HUDEP-2 (cell line): ENCODE measurements around the gene NUP153.
"Not testable (repeated sequence)": the region's sequence is repeated elsewhere in the genome, so short reads cannot be mapped to it uniquely, and the experiment has no call there.

ENCODE experiments used
- DNase-seq, 76 experiments: peaks; one replicate each; lab custom pipeline; 2025; ENCODE audit not compliant: unreplicated experiment in 76 of 76; lab: John Stamatoyannopoulos, UW

Gene NUP153

GRCh38 chr6:17621003-17621402 lies 85.7 kb downstream of the NUP153 start:
- no peak for DNase-seq

DNA sequence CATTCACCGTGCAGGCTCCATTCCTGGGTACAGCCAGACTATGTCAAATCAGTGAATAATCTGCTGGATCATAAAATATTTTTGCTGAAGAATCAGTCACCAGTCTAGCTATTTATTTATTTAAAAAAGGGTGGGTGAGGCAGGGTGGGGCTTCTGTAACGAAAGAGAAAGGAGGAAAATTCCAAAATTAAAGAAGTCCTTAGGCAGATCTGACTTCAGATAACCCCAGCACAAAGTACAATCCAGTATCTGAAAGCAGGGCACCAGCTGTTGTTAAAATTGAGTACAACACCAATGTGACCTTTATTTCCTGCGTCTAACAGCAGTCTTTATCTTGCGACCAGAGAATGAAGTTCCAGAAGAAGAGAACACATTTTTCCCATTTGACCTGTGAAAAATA lies 90.9 kb downstream of the NUP153 start:
- DNase-seq: no peak

DNA sequence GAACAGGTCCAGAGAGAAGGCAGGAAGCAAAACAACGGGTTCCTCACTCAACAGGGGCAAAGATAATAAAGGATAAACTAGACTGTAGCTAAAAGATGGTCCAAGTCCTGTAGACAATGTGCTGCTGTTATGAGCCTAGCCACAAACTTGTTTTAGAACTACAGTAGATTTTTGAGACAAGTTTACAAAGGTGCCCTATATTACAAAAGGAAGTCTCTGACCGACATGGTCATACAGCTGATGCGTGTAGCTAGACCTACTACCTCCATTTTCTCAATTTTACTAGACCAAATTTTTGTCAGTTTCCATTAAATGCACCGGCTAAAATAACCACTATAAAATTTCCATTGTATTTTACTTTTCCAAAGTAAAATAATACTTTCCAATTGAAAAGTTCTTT lies 94.7 kb downstream of the NUP153 start:
- no peak for DNase-seq

GRCh38 chr6:17610835-17611234 lies 95.9 kb downstream of the NUP153 start:
- DNase-seq: no peak

DNA sequence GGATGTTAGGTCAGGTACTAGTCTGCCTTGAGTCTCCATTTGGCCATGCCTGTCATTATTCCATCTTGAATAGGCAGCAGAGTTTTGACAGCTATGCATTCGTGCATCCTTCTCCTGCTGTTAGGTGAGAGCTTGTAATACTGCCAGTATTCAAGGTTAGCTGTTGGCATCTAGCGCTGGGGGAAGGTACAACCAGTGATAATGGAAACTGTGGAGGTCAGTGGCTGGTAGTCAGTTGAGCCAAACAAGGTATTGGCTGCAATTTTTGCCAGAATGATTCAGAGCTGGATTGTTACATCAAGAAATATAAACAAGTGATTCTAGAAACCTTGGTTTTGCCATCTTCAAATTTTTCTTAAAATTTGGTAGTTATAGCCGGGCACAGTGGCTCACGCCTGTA lies 100.1 kb downstream of the NUP153 start:
- DNase-seq: no peak

DNA sequence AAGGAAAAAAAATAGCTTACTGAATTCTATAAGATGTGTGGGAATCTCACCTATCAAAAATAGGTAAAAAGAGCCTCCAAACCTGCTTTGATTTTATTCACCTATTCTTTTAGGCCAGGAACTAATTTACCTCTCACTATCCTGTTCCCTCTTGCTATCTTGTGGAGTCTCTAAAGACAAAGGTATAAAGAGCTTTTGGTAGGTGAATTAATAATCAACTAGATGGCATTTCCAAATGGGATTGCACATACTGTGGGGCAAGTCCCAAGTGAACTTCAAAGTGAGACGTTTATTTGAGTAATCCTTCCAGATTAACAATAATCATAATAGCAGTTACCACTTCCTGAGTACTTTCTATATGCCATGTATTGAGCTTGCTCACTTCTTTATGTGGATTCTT lies 103.8 kb downstream of the NUP153 start:
- no peak for DNase-seq

DNA sequence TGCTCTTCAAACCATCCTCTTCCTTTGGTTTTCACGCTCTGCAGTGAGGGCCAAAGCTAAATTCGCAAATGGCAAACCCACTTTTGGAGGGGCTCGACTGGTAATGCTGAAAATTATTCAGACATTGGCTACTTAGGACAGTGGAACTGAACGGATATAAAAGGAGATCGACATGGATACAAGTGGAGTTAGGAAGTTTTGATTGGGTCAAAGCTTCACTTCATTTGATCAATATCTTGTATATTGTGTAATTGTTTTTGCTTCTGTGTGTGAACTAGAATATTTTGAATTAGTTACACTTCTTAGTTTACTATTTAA lies 105.4 kb downstream of the NUP153 start:
- DNase-seq: peak in 1 of 76 experiments; percentile 38

- DNase-seq: peak in 31 of 76 experiments; percentile 12 to 84 (median 41)
Measured at GRCh38 chr6:17600527-17601385, 106.0 kb downstream of the NUP153 start.

DNA sequence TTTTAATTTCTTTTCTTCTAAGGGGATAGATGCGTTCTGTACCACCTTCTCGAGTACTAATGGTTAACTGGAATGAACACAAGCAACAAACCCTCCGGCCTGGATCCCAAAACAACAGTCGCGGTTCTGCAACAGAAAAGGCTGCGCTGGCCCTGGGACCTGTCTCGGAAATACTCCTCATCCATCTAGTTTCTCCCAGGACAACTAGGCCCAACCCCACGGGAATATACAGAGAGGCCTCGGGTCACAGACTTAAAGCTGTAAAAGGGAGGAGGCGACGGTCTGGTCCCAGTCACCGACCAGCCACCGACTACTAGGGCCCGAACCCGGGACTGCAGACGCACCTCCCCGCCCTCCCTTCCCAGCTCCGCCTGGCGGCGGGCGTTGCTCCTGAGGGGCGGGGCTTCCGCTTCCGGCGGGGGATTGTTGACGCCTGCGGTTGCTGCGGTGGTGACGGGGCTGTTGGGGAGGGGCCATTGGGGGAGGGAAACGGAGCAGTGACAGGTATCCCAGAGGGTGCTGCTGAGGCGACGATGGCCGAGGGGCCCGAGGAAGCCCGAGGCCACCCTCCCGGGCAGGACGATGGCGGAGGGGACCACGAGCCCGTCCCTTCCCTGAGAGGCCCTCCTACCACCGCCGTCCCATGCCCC lies 106.7 kb downstream of the NUP153 start, which contains the start of gene FAM8A1:
Gene FAM8A1 (plus strand): TSS at position 426 of the 650 bp plus-strand sequence. CDS start 108 bp downstream, at position 534.
- DNase-seq: peak in 75 of 76 experiments; percentile 63 to 99 (median 95)

GRCh38 chr6:17596085-17596484 lies 110.6 kb downstream of the NUP153 start:
- DNase-seq: no peak

DNA sequence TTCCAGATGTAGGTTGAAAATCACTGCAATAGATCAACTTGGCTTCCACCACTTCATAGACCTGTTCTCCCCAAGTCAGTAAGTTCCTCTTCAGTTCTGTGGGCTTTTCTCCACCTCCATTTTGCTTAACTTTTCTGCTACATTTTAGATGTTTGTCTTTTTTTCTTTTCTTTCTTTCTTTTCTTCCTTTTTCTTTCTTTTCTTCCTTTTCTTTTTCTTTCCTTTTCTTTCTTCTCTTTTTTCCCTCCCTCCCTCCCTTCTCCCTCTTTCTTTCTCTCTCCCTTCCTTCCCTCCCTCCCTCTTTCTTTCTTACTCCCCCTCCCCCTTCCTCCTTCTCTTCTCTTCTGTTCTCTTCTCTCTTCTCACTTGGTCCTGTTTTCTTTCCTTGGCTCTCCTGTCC lies 113.5 kb downstream of the NUP153 start:
- no peak for DNase-seq

GRCh38 chr6:17591287-17591686 lies 115.4 kb downstream of the NUP153 start:
- DNase-seq: no peak

DNA sequence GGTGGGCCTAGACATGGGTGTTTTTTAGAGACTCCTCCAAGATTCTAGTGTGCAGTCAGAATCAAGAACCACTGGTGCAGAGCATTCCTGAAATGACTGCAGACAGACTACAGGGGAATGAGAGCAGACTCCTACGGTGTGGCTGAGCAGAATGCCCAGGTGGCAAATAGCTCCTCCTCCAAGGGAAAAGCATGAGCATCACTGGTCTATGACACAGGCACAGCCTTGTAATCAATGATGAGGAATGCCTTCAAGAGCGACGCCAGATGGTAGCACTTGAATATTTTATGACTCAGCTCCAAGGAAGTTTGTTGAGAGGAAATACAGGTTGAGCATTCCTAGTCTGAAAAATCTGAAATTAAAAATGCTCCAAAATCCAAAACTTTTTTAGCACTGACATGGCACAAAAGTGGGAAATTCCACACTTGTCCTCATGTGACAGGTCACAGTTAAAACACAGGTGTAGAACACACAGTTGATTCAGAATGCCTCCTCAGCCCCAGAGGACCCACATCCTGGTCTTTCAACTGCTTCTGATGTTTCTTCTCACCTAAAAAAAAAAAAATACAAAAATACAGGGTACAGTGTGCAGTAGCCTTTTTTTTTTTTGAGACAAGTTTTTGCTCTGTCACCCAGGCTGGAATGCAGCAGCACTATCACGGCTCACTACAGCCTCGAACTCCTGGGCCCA lies 117.2 kb downstream of the NUP153 start:
- DNase-seq: no peak

GRCh38 chr6:17588011-17588410 lies 118.7 kb downstream of the NUP153 start:
- DNase-seq: no peak

DNA sequence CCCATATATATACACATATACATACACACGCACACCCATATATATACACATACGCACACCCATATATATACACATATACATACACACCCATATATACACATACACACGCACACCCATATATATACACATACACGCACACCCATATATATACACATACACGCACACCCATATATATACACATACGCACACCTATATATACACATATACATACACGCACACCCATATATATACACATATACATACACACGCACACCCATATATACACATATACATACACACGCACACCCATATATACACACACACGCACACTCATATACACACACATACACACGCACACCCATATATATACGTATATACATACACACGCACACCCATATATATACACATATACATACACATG lies 120.1 kb downstream of the NUP153 start:
- DNase-seq: not testable (repeated sequence)

GRCh38 chr6:17585766-17586490 lies 120.8 kb downstream of the NUP153 start:
- DNase-seq: peak in 8 of 76 experiments; percentile 6 to 25 (median 14)

DNA sequence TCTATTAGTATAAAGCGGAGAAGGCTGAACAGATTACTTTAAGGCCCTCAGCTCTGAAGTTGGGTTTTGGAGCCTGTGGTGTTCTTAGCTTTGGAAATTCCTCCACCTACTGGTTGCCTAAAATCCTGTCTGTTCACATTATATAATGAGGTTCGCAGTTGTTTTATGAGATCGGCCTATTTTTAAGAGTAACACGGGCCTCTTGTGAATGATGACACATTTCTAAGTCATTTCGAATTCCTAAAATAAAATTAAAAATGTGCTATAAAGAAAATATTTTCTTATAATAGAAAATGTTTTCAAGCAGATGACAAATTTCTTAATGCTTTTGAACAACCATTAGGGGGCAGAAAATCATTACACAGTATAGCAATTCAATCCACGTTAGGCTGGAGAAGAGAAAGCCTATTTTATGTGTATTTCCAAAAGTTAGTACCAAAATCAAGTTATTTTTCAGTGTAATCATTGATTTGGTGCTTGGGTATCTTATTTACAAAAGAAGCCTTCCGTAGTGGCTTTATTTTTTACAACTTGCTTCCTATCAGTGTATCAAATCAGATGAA lies 122.4 kb downstream of the NUP153 start:
- DNase-seq: peak in 28 of 76 experiments; percentile 27 to 76 (median 52)

- DNase-seq: no peak
Measured at GRCh38 chr6:17583811-17584210, 122.9 kb downstream of the NUP153 start.

DNA sequence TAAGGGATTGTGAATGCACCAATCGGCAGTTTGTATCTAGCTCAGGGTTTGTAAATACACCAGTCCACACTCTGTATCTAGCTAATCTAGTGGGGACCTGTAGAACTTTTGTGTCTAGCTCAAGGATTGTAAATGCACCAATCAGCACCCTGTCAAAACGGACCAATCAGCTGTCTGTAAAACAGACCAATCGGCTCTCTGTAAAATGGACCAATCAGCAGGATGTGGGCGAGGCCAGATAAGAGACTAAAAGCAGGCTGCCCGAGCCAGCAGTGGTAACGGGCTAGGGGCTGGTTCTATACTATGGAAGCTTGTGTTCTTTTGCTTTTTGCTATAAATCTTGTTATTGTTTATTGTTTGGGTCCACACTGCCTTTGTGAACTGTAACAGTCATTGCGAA lies 125.4 kb downstream of the NUP153 start:
- peak in 3 of 76 experiments; percentile 8 to 11 (median 11) for DNase-seq

DNA sequence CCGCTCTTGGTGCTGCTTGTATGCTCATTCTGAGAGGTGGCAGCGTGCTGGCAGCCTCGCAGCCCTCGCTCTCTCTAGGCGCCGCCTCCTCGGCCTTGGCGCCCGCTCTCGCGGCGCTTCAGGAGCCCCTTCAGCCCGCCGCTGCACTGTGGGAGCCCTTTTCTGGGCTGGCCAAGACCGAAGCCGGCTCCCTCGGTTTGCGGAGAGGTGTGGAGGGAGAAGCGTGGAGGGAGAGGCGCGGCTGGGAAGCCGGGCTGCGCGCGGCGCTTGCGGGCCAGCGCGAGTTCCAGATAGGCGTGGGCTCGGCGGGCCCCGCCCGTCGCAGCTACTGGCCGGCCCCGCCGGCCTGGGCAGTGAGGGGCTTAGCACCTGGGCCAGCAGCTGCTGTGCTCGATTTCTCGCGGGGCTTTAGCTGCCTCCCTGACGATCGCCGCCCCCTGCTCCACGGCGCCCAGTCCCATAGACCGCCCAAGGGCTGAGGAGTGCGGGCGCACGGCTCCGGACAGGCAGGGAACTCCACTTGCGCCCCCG lies 126.1 kb downstream of the NUP153 start:
- DNase-seq: peak in 33 of 76 experiments; percentile 13 to 78 (median 37)
